ENCODE results near the gene WNT9B.

WNT9B gene

GRCh38 chr17:46817901-46818209 is 33.5 kb upstream of the WNT9B start:
- no peak overlapping the region for H3K4me3 ChIP-seq (ENCODE audit: low read length)
- DNase-seq (ENCODE audit: low read depth): no peak
- TF ChIP-seq CTCF (IDR thresholded peaks at IDR 0.05; ENCODE audit: insufficient read depth, low read depth, low read length, missing control alignments): no peak

GRCh38 chr17:46818316-46818928 is 33.0 kb upstream of the WNT9B start, which contains the start of gene WNT3:
WNT3 (minus strand) TSS chr17:46818692; CDS start chr17:46818597, 95 bp downstream.
- no peak for TF ChIP-seq CTCF (IDR thresholded peaks at IDR 0.05; ENCODE audit: insufficient read depth, low read depth, low read length, missing control alignments)
- DNase-seq (ENCODE audit: low read depth): peak; percentile 45
- H3K4me3 ChIP-seq (ENCODE audit: low read length): peak within 1 kb of the TSS; percentile 16

GRCh38 chr17:46818929-46819859 is 32.2 kb upstream of the WNT9B start:
- DNase-seq (ENCODE audit: low read depth): no peak

GRCh38 chr17:46819906-46820351 is 31.5 kb upstream of the WNT9B start:
- H3K4me3 ChIP-seq (ENCODE audit: low read length): no peak overlapping the region
- DNase-seq (ENCODE audit: low read depth): no peak
- TF ChIP-seq CTCF (IDR thresholded peaks at IDR 0.05; ENCODE audit: insufficient read depth, low read depth, low read length, missing control alignments): no peak

More at GRCh38 chr17:46818929-46819859, 32.2 kb upstream of the WNT9B start:
- TF ChIP-seq CTCF (IDR thresholded peaks at IDR 0.05; ENCODE audit: insufficient read depth, low read depth, low read length, missing control alignments): no peak
- peak overlapping the region; percentile 16 for H3K4me3 ChIP-seq (ENCODE audit: low read length)

GRCh38 chr17:46820592-46821450 is 30.6 kb upstream of the WNT9B start:
- no peak overlapping the region for H3K4me3 ChIP-seq (ENCODE audit: low read length)
- TF ChIP-seq CTCF (IDR thresholded peaks at IDR 0.05; ENCODE audit: insufficient read depth, low read depth, low read length, missing control alignments): no peak
- no peak for DNase-seq (ENCODE audit: low read depth)

- H3K4me3 ChIP-seq (ENCODE audit: low read length): no peak overlapping the region
- TF ChIP-seq CTCF (IDR thresholded peaks at IDR 0.05; ENCODE audit: insufficient read depth, low read depth, low read length, missing control alignments): no peak
- DNase-seq (ENCODE audit: low read depth): no peak
Observed at GRCh38 chr17:46821482-46822387, 29.6 kb upstream of the WNT9B start.
